ENCODE data around the gene GNG2.

GNG2 gene

DNA sequence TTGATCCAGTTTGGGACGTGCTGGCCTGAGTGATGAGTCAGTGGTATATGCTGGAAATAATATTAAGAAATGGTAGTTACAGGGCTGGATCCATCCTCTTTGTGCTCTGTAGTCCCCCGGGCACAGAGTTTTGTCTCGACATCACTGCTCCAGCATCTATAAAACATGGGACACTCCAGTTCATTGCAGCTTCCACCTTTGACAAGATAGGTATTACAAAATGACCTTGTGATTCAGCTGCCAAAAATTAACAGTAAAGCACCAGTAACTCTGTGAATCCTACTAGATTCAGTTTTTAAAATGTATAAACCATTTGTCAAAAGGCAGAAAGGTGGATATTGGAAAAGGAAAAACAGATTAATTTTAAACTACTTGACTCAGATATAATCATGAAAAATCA is 14.6 kb upstream of the GNG2 start:
- no peak for TF ChIP-seq FOXP2 (optimal IDR thresholded peaks at IDR 0.05; ENCODE audit: borderline replicate concordance, extremely low read depth, extremely low read length, insufficient read depth)
- no peak for TF ChIP-seq POLR2AphosphoS5 (IDR thresholded peaks at IDR 0.05; ENCODE audit: low read depth, low read length)
- no peak for TF ChIP-seq SIN3A (IDR thresholded peaks at IDR 0.05; ENCODE audit: borderline replicate concordance, insufficient read depth, low read length)
- no peak for TF ChIP-seq TAF1 (IDR thresholded peaks at IDR 0.05; ENCODE audit: borderline replicate concordance, insufficient read depth, low read length)
- no peak for TF ChIP-seq REST (IDR thresholded peaks at IDR 0.05; ENCODE audit: insufficient read depth in 1 of 2, low read depth in 2 of 2, low read length in 2 of 2)

- no peak for TF ChIP-seq SIN3A (IDR thresholded peaks at IDR 0.05; ENCODE audit: borderline replicate concordance, insufficient read depth, low read length)
- TF ChIP-seq FOXP2 (optimal IDR thresholded peaks at IDR 0.05; ENCODE audit: borderline replicate concordance, extremely low read depth, extremely low read length, insufficient read depth) = no peak
- no peak for TF ChIP-seq TAF1 (IDR thresholded peaks at IDR 0.05; ENCODE audit: borderline replicate concordance, insufficient read depth, low read length)
- TF ChIP-seq REST (IDR thresholded peaks at IDR 0.05; ENCODE audit: insufficient read depth in 1 of 2, low read depth in 2 of 2, low read length in 2 of 2) = no peak
These were observed 13.6 kb upstream of the GNG2 start for GRCh38 chr14:51846631-51847488.

- TF ChIP-seq FOXP2 (optimal IDR thresholded peaks at IDR 0.05; ENCODE audit: borderline replicate concordance, extremely low read depth, extremely low read length, insufficient read depth) = no peak
- TF ChIP-seq POLR2AphosphoS5 (IDR thresholded peaks at IDR 0.05; ENCODE audit: low read depth, low read length) = no peak
- TF ChIP-seq TAF1 (IDR thresholded peaks at IDR 0.05; ENCODE audit: borderline replicate concordance, insufficient read depth, low read length) = no peak
These were observed 13.0 kb upstream of the GNG2 start for GRCh38 chr14:51847489-51847796.

DNA sequence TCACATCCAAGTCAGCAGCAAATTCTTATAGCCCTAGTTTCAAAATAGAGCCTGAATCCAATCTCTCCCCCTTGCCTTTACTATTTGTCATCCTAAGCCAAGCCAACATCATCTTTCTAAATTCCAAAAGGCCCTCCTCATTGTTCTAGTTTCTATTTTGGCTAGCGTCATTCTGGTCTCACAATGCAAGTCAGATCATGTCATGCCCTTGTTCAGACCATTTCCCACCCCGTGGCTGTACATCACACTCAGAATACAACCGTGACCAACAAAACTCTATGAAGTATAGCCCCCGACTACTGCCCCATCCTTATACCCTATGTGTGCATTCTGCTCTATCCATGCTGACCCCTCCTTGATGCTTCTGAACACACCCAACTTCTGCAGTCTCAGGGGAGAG is 12.3 kb upstream of the GNG2 start:
- no peak for TF ChIP-seq SIN3A (IDR thresholded peaks at IDR 0.05; ENCODE audit: borderline replicate concordance, insufficient read depth, low read length)
- no peak for TF ChIP-seq REST (IDR thresholded peaks at IDR 0.05; ENCODE audit: insufficient read depth in 1 of 2, low read depth in 2 of 2, low read length in 2 of 2)
- no peak for TF ChIP-seq FOXP2 (optimal IDR thresholded peaks at IDR 0.05; ENCODE audit: borderline replicate concordance, extremely low read depth, extremely low read length, insufficient read depth)

GRCh38 chr14:51849097-51849496 is 11.3 kb upstream of the GNG2 start:
- TF ChIP-seq SIN3A (IDR thresholded peaks at IDR 0.05; ENCODE audit: borderline replicate concordance, insufficient read depth, low read length) (no peak), REST (IDR thresholded peaks at IDR 0.05; ENCODE audit: insufficient read depth in 1 of 2, low read depth in 2 of 2, low read length in 2 of 2) (no peak), TAF1 (IDR thresholded peaks at IDR 0.05; ENCODE audit: borderline replicate concordance, insufficient read depth, low read length) (no peak), FOXP2 (optimal IDR thresholded peaks at IDR 0.05; ENCODE audit: borderline replicate concordance, extremely low read depth, extremely low read length, insufficient read depth) (no peak), POLR2AphosphoS5 (IDR thresholded peaks at IDR 0.05; ENCODE audit: low read depth, low read length) (no peak)
